HG03159 (cell line): ENCODE measurements around the gene FILIP1.
"Not testable (repeated sequence)": the region's sequence is repeated elsewhere in the genome, so short reads cannot be mapped to it uniquely, and the experiment has no call there.

Experiments
- ATAC-seq: cut with Tn5 transposase; IDR thresholded peaks from one replicate; pipeline ENCODE4 v1.9.1; 2021; ENCODE audit warnings: mild to moderate bottlenecking, moderate library complexity; ENCODE audit not compliant: unreplicated experiment

FILIP1 gene

GRCh38 chr6:75463061-75463460 lies 30.5 kb downstream of the FILIP1 start:
- ATAC-seq: no peak

- ATAC-seq: no peak
Measured at GRCh38 chr6:75460681-75461080, 32.9 kb downstream of the FILIP1 start.

- ATAC-seq: no peak
Measured at GRCh38 chr6:75458895-75459294, 34.7 kb downstream of the FILIP1 start.

GRCh38 chr6:75450903-75451302 lies 42.7 kb downstream of the FILIP1 start:
- no peak for ATAC-seq

- no peak for ATAC-seq
Measured at GRCh38 chr6:75449630-75450206, 43.9 kb downstream of the FILIP1 start.

GRCh38 chr6:75446241-75446880 lies 47.2 kb downstream of the FILIP1 start:
- ATAC-seq: peak; percentile 67

- ATAC-seq: no peak
Measured at GRCh38 chr6:75445738-75446137, 47.9 kb downstream of the FILIP1 start.

- ATAC-seq: no peak
Measured at GRCh38 chr6:75444899-75445298, 48.7 kb downstream of the FILIP1 start.

- ATAC-seq: not testable (repeated sequence)
Measured at GRCh38 chr6:75441883-75442282, 51.7 kb downstream of the FILIP1 start.

GRCh38 chr6:75441479-75441878 lies 52.1 kb downstream of the FILIP1 start:
- not testable (repeated sequence) for ATAC-seq

- no peak for ATAC-seq
Measured at GRCh38 chr6:75438442-75439116, 55.0 kb downstream of the FILIP1 start.

- no peak for ATAC-seq
Measured at GRCh38 chr6:75438013-75438431, 55.6 kb downstream of the FILIP1 start.

- no peak for ATAC-seq
Measured at GRCh38 chr6:75437421-75437891, 56.1 kb downstream of the FILIP1 start.

GRCh38 chr6:75436869-75437268 lies 56.7 kb downstream of the FILIP1 start:
- ATAC-seq: no peak

GRCh38 chr6:75432809-75433208 lies 60.8 kb downstream of the FILIP1 start:
- ATAC-seq: not testable (repeated sequence)

GRCh38 chr6:75431379-75431778 lies 62.2 kb downstream of the FILIP1 start:
- no peak for ATAC-seq

- no peak for ATAC-seq
Measured at GRCh38 chr6:75430631-75431325, 62.8 kb downstream of the FILIP1 start.

- ATAC-seq: no peak
Measured at GRCh38 chr6:75429061-75429703, 64.4 kb downstream of the FILIP1 start.

GRCh38 chr6:75428204-75428603 lies 65.4 kb downstream of the FILIP1 start:
- ATAC-seq: no peak

GRCh38 chr6:75427329-75427728 lies 66.3 kb downstream of the FILIP1 start:
- no peak for ATAC-seq
